SKM-1 (cell line): Measurements from ENCODE around the gene HYPK.
A peak's percentile ranks its signal among the peaks of the same experiment; 100 is the strongest.

Source experiments
- DNase-seq: peaks from one replicate; lab custom pipeline; 2025; ENCODE audit not compliant: unreplicated experiment; lab: John Stamatoyannopoulos, UW

Gene HYPK, protein sequence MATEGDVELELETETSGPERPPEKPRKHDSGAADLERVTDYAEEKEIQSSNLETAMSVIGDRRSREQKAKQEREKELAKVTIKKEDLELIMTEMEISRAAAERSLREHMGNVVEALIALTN

DNA sequence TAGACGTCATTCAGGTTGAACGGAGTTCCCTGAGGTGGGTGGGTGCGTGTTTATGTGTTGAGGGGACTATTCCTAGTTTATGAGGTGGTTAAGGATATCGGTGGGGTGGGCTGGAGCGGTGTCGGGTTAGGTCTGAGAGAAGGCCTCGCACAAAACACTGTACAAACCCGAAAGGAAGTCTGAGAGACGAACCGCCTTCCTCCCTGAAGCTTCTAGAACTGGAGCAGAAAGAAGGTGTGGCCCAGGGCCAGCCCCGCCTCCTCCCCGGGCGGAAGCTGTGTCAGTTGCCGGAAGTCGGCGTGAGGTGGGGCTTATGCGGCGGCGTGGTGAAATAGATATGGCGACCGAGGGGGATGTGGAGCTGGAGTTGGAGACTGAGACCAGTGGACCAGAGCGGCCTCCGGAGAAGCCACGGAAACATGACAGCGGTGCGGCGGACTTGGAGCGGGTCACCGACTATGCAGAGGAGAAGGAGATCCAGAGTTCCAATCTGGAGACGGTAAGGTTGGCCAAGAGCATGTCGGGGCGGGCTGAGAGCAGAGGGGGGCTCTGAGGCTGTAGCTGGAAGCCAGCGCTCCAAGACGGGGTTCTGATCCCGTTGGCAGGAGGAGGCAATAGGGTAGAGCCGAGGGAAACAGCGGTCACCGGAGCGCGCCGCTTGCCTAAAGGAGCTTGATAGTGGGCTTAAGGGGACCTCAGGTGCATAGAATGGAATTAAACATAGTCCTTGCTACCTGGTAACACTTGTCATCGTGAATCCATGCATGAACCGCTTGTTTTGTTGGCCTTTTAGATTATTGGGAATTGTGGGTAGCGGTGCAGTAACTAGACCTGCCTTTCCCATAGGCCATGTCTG lies at the start of gene HYPK:
HYPK (plus strand) TSS at position 314 of the 856 bp plus-strand sequence; CDS start at position 338, 24 bp downstream.
- peak; percentile 71 for DNase-seq

DNA sequence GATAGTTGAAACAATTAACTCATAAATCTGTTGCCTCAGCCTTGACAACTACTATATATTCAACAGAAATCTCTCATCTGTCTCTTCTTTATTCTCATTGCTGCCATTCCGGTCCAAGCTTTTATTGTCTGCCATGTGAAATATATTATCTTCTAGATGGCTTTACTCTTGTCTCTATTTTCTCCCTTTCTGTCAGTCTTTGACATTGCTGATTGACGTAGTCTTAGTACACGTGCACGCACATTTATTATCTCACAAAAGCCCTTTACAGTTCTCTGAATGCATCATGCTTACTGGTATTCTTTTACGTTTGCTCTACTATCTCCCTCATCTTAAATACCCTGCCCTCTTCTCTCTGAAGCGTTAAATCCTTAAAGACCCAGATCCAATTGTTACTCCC lies 48.5 kb upstream of the HYPK start:
- no peak for DNase-seq

DNA sequence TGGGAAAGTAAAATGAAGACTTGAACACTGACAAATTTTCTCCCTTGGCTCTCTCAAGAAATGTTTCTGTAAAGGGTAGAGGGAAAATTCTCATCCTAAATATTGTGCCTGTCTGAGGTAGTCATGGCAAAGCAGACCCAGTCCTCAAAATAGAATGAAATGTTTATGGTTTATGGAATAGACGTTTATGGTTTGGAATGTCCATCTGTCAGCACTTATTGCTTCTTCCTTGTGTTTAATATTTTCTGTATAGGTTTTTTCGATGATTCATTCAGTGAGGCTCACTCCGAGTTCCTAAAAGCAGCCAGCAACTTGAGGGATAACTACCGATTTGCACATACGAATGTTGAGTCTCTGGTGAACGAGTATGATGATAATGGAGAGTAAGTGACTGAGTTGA lies 37.6 kb upstream of the HYPK start:
- no peak for DNase-seq

DNA sequence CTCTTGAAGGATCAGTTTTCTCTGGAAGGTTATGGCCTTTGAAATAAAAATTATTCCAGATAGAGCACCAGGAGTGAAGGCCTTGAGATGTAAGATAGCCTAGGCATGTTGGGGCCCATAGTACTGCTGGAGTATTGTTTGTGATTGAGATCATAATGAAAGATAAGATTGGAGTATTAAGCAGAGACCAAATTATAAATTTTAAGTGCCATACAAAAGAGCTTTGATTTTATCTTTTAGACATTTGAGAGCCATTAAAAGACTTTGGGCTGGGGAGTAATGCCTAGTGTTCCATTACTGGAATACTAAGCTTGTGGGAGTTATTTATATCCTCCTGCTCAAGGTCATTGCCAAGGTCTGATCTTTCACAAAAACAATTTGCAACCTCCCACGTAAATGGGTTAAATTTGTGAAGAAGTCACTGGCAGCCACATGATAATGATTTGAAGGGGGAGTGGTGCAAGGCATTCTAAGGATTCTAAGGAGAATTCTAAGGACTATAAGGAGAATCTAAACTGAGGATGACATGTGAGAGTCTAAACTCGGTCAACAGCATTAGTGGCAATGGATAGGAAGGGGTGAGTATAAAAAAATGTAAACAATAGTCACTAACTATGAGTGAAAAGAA lies 36.5 kb upstream of the HYPK start:
- DNase-seq = no peak

DNA sequence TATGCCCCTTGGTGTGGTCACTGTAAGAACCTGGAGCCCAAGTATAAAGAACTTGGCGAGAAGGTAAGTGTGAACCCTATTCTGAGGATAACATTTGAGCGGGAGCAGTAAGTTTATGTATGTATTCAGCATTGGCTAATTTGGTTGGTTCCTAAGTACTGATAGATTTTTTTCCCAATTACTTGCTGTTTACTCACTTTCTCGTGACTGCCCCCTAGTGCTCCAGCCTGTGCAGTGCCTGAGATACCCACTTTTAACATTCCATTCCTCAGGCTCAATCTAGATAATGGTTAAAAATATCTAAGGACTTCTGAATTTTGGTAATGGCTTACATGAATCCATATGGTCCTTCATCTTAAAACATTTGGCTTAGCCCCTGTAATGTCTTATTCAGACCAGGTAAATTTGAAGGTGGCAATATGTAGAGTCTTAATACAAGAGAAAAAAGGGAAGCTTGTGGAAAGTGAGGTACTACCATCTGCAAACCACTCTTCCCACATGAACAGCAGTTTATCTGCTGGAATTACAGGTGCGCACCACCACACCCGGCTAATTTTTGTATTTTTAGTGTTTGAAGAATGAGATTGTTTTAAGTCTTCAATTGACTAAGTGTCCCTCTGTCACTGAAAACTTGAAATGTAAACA lies 30.7 kb upstream of the HYPK start:
- DNase-seq = peak; percentile 68

DNA sequence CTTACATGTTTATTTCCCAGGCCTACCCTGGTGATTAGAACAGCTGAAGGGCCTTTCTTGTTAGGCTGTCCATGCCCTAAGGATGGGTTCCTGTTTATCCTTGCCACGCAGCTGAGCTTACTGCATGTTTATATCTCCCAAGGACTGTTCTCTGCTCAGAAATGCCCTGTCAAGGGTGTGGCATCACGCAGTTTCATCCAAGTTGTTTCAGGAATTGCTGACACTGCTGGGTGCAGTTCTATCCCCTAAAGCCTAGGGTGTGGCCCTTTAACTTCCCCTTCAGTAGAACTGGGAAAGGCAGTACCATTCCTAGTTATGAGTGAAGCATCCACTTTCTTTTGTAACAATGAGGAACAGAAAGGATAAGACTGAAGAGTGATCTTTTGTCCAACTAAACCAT lies 28.6 kb upstream of the HYPK start:
- no peak for DNase-seq

DNA sequence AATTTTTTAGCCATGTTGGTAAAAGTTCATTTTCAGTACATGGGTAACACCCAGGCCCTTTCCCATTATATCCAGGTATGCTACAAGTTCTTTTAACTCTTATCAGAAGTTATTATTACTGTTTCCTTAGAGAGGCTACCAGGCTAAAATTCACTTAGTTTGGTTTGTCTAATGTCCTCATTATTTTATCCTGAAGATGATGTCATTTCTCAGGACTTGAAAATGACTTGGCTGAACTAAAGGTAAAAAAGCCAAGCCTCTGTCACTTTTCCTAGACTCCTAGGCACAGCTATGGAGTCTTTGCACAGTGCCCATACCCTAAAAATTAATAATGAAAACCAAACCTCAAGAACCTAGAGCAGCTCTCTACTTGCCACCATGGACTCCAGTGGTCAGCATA lies 27.8 kb upstream of the HYPK start:
- no peak for DNase-seq

DNA sequence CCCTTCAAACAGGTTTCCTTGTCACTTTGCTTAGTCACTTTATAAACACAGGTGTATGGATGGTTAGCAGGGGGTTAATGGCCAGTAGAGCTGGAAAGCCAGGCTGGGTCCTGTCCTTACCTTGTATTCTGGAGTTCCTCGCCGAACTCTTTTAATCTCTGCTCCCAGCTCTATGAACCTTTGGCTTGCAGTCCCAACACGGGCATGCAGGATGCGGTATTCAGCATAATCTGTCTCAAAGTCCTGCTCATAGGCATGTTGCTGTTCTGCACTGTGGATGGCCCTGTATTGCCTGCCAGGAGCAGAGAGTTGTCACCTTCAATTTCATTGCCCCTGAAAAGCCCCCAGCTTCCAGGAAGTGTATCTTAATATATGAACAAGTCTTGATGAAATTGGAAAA lies 26.3 kb upstream of the HYPK start:
- no peak for DNase-seq

DNA sequence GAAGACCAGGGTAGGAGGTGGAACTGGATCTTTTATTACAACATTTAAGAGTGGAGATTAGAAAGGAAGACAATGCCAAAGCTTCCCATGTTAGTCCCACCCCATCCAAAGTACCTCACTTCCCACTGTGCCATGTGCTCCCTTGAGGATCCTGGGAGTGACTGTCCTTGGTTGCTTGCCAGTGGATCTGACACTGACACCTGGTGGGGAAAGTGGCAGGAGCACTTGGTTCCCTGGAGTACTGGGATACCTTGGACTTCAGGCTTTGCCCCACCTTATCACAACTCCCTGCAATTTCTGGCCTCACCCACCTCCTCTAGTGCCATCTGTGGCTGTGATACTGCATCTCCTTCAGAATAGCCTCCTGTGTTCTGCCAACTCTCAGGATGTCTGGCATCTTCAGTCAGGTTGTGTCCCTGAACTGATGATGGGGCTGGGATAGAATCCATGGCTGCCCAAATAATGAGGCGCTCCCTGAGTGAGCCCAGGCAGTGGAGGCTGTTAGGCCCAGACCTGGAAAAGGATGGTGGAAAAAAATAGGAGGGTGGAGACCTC lies 24.9 kb upstream of the HYPK start:
- DNase-seq = no peak

DNA sequence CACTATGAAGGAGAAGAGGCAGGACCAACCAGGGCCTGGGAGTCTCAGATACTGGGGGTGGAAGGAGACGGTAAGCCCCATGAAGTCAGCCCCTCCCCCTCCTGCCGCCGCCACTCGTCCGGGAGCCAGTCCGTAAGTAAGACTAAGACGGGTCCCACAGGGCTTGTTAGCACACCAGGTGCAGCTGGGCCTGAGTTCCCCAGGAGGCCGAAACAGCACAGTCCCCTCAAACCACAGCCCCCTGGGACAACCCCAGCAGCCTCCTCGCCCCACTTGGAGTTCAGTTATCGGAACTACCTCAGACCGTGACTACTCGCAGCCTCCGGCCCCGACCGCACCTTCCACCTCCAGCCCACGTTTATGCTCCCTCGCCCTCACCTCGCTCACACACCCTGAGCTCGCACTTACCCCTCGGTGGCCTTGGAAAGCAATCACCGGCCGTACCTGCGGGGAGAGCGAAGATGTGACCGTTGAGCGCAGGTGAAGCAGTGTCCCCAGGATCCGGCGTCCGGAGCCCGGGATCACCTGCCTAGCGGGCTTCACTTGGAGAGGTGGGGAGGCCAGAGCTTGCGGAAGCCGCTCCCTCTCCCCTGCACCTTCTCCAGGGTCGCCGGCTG lies 24.2 kb upstream of the HYPK start:
- DNase-seq = no peak

DNA sequence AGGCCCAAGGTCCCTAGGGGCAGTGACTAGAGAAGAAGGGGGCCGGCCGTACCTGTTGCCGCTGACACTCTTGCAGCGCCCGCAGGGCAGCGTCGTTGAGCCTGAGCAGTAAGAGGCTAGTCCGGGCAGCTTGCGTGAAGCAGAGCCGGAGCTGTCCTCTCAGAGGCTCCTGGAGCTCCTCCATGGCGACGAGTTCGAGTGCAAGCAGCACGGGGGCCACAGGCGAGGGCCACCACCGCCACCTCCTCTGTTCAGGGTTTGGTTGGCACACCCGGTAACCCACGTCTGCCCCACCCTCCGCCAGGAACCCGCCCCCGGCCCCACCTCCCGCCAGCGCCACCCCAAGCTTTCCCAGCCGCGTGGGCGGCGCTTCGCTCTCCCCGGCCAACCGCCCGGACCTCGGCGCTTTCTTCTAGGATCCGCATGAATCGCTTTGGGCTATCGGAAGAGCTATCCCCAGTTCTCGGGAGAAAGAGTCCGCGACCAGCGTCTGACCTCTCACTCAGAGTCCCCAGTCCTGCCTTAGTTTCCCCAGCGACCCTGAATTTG lies 23.6 kb upstream of the HYPK start, which contains the start of gene ELL3:
ELL3 (minus strand) TSS at position 249 of the 549 bp plus-strand sequence; CDS start at position 184, 65 bp downstream.
- peak; percentile 63 for DNase-seq

DNA sequence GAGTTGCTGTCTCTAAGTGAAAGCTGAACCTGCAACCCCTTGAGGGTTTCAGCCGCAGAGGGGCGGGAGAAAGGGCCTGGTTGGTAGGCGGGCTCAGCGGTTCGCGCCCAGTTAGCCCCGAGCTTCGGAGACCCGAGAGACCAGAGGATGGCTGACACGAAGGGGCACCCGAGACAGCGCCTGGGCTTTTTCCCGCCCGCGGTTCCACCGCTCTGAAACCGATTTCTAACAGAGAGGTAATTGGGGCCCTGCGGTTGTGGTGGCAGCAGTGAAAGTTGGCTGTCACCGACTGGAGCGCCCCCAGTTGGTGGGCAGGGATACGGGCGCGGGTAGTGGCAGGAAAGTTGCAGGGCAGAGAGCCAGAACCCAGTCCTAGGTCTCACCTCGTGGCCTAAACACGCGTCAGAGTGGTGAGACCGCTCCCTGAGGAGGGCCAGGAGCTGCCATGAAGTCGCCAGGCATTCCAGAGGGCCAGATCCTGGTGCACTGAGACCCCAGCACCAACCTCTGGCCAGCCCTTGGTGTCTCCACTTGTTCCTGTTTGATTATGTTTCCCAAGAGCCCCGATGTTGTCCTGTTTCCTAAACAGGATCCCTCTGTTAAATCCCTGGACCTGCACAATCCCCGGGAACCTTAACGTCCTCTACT lies 23.0 kb upstream of the HYPK start:
- peak; percentile 69 for DNase-seq

DNA sequence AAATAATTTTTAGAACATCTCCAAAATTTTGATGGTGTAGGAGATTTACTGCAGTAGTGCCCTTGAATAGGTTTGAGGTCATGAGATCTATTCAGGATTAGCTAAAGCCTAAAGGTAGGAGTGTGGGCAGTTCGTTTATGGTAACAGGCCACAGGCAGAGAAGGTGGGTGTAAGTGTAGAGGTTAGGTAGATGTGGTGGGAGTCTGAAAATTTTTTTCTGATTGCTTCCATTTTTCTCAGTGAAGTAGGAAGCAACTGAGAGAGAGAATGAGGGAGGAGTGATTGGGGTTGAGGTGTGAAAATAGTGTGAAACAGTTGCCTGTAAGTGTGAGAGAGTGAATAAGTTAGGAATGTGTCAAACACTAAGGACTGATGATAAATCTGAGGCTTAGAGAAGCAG lies 21.4 kb upstream of the HYPK start:
- DNase-seq = no peak

DNA sequence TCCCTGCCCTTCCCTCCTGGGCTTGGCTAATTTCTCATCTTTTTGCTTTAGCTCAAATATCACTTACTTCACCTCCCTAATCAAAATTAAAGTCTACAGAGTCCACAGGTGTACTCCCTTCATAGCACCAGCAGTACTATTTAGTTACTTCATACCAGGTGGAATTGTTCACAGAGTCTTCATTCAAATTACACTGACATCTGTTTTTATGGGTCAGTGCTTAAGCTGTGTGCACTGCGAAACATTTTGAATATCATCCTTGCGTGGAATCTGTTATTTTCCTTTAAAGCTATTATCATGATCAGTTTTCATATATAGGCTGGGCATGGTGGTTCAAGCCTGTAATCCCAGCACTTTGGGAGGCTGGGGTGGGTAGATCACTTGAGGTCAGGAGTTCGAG lies 11.0 kb upstream of the HYPK start:
- DNase-seq = no peak

DNA sequence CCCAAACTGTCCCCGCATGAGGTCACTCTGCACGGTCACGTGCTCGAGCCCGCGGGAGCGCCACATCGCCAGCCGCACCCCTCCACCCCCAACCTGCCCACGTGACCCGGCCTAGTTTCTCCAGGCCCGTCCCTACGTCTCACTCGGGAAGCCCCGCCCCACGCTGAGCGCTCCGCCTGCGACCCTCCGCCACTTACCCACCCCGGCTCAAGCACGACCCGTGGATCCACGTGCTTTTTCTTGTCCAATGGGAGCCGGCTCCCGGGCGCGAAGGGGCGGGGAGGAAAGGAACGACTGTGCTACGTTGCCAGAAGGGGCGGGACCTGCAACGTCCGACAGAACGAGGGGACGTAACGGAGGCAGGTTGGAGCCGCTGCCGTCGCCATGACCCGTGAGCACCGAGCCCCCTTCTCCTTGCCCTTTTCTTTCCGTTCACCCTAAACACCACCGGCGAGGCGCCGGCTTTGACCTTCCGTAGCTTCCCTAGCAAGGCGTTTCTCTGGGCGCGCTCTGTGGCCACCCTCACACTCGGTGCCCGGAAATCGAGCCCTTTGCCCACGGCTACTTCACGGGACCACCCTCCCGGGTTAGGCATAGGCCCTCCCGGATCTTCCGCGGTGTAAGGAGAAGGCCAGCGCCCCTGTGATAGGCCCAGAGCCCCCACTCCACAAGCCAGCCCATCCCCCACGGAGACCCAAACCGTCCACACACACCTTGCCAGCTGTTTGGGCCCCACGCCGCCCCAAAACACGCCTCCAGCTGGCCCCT lies 8.2 kb upstream of the HYPK start, which contains the start of gene SERF2:
SERF2 (plus strand) TSS at position 328 of the 768 bp plus-strand sequence; CDS start at position 385, 57 bp downstream.
- DNase-seq = peak; percentile 93

DNA sequence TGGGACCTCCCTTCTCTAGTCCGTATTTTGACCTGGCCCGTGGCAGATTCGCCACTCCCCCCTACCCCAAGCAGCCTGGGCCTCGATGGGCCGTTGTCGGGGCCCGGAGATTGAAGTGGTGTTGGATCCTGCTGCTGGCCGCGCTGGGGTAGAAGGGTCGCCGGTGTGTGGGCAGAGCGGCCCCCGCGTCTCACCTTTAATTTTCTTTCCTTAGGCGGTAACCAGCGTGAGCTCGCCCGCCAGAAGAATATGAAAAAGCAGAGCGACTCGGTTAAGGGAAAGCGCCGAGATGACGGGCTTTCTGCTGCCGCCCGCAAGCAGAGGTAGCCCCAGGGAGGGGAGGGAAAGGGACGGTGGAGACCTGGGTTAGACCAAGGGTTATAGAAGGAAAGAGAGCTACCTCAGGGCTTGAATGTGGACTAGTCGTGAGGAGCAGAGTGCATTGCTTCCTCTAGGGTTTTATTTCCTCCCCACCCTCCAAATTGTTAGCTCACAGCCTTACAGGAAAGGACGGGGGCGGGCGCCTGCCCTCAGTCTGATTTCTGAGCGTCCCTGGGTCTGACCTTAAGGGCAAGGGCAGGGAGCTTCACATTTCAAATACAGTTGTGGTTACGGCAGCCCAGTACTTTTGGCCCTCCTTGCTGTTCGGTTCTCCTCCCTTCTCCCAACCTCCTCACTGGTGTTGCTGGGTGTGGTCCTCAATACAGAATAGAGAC lies 7.5 kb upstream of the HYPK start:
- no peak for DNase-seq

DNA sequence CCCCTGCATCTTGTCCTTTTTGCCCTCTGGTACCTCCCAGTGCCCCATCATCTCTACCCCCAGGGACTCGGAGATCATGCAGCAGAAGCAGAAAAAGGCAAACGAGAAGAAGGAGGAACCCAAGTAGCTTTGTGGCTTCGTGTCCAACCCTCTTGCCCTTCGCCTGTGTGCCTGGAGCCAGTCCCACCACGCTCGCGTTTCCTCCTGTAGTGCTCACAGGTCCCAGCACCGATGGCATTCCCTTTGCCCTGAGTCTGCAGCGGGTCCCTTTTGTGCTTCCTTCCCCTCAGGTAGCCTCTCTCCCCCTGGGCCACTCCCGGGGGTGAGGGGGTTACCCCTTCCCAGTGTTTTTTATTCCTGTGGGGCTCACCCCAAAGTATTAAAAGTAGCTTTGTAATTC lies 6.8 kb upstream of the HYPK start:
- no peak for DNase-seq

DNA sequence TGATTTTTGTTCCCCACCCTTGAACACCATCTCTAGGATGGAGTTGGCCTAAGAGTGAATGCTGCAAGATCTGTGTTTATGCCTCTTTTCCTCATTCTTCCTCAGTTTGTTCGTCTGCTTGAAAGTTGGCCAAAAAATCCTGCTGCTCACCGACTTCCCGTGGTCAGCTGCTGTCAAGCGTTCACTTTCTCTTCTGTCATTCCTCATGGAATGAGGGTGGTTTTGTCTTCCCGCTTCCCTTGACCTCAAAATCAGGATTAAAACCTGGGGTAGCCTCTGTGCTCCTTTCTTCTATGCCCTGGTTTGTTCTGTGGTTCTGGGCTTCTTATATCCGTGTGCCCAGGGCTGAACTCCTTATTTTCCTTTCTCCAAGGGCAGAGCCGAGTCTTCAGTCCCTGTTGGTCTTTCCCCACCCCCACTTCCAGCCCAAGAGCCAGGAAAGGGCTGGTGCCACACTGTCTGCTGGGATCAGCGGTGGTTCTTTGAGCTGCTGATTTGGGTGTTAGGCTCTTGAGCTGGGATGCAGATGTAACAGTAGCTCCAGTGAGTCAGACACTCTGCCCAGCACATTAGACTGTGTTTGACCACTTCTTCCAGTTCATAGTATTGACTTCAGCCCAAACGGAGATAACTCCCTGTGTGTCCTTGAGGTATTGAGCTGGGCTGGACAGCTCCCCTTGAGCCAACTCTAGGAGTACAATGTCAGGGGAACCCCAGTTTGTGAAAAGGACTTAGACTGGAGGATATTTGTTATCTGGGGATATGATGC lies 5.9 kb upstream of the HYPK start:
- no peak for DNase-seq
